WERI-Rb-1 (cell line): ENCODE data around the gene CD36.

Source experiments
- DNase-seq: peaks from one replicate; pipeline ENCODE4 v3.0.0-alpha.2; 2020
- H3K27ac ChIP-seq: fragments of 250-450 bp; sonication (Bioruptor Pico); 2 replicates; pipeline ENCODE4 v1.5.1; 2020; ENCODE audit warnings: mild to moderate bottlenecking, moderate library complexity
- H3K27me3 ChIP-seq: fragments of 250-450 bp; sonication (Bioruptor Pico); 2 replicates; pipeline ENCODE4 v1.5.1; 2021; ENCODE audit warnings: mild to moderate bottlenecking, low read depth, moderate library complexity; ENCODE audit not compliant: insufficient read depth, severe bottlenecking
- H3K36me3 ChIP-seq: fragments of 250-450 bp; sonication (Bioruptor Pico); 2 replicates; pipeline ENCODE4 v1.5.1; 2020; ENCODE audit warnings: mild to moderate bottlenecking, moderate library complexity
- H3K4me3 ChIP-seq: 2 replicates; pipeline ENCODE4 v1.5.1; 2011; ENCODE audit warnings: low read depth, mild to moderate bottlenecking, control low read depth, low read length
- H3K9me3 ChIP-seq: fragments of 250-450 bp; sonication (Bioruptor Pico); 2 replicates; pipeline ENCODE4 v1.5.1; 2021; ENCODE audit warnings: mild to moderate bottlenecking, moderate library complexity; ENCODE audit not compliant: severe bottlenecking
- TF ChIP-seq, protein P1 (sequence below): IDR thresholded peaks from 2 replicates; pipeline ENCODE4 v1.5.1; 2011; ENCODE audit warnings: low read depth, mild to moderate bottlenecking, control low read depth, inconsistent platforms, low read length

Gene CD36

DNA sequence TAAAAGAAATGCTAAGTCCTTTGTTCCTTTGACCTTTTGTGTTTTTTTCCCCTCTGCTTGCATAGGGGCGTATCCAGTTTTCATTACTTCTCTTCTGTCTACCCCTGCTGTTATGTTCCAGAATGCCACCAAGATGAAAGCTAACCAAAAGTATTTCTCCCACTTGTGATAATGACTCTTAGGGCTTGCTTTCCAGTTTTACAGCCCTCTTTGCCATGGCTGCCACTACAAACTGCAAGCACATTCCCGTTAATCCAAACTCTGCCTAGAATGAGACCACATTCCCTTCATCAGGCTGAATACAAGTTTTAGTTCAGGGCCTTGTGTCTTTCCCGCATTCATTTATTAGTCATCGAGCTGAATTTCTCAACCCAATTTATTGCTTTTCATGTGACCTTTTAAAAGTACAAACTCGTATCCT lies 23.6 kb upstream of the CD36 start:
- Histone ChIP-seq H3K9me3 (no peaks in the 10 kb centered on the region), H3K4me3 (no peak overlapping the region), H3K27me3 (no peaks in the 10 kb centered on the region), H3K36me3 (no peaks in the 10 kb centered on the region), H3K27ac (no peak overlapping the region)
- TF ChIP-seq, protein P1, sequence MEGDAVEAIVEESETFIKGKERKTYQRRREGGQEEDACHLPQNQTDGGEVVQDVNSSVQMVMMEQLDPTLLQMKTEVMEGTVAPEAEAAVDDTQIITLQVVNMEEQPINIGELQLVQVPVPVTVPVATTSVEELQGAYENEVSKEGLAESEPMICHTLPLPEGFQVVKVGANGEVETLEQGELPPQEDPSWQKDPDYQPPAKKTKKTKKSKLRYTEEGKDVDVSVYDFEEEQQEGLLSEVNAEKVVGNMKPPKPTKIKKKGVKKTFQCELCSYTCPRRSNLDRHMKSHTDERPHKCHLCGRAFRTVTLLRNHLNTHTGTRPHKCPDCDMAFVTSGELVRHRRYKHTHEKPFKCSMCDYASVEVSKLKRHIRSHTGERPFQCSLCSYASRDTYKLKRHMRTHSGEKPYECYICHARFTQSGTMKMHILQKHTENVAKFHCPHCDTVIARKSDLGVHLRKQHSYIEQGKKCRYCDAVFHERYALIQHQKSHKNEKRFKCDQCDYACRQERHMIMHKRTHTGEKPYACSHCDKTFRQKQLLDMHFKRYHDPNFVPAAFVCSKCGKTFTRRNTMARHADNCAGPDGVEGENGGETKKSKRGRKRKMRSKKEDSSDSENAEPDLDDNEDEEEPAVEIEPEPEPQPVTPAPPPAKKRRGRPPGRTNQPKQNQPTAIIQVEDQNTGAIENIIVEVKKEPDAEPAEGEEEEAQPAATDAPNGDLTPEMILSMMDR, result no peak
- DNase-seq, result no peak

DNA sequence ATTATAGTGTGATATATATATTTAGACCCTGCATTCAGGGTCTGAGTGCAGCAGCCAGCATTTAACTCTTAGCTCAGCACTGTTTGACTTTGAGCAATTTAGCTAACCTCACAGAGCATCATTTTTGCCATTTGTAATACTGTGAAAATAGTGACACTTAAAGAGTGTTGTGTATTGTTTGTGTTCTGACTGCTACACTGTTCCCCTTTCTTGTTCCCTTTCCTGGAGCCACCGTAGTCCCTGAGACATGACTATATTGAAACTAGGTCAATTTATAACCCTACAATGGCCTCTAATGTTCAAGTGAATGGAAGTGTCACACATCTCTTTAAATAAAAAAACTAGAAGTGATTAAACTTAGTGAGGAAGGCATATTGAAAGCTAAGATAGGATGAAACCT lies 20.3 kb upstream of the CD36 start:
- no peak for DNase-seq
- TF ChIP-seq, protein P1, result no peak
- no peaks in the 10 kb centered on the region for H3K9me3 ChIP-seq

DNA sequence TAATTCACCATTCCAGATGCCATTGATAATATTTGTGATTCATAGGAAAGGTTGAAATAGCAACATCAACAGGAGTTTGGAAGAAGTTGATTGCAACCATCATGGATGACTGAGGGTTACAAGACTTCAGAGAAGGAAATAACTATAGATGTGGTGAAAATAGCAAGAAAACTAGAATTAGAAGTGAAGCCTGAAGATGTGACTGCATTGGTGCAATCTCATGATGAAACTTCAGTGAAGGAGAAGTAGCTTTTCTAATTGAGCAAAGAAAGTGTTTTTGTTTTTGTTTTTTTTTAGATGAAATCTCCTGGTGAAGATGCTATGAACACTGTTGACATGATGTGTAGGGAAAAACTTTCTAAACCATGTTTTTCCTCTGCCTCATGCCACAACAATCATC lies 18.7 kb upstream of the CD36 start:
- TF ChIP-seq, protein P1, result no peak

More for the DNA sequence above, 20.3 kb upstream of the CD36 start:
- H3K4me3 ChIP-seq, result no peak overlapping the region
- H3K36me3 ChIP-seq, result no peaks in the 10 kb centered on the region
- H3K27me3 ChIP-seq, result no peaks in the 10 kb centered on the region
- H3K27ac ChIP-seq, result no peak overlapping the region

DNA sequence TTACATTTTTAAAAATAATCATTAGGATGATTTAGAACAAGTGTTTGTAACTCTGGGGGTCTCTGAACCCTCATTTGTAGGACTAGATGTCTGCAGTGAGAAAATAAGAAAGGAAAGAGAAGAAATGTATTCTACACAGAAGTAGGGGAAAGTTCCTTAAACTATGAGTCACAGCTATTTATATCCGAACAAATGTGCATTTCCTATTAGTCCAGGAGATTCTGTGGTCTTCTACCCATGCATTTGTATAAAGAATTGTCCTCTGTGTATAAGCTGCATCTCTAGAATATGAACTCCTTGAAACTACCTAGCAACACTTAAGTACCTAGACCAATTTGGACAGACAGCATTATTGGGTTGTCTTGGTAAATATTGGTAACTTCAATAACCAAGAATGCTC lies 15.9 kb upstream of the CD36 start:
- H3K27me3 ChIP-seq, result no peaks in the 10 kb centered on the region
- H3K4me3 ChIP-seq, result no peak overlapping the region
- no peaks in the 10 kb centered on the region for H3K36me3 ChIP-seq
- H3K9me3 ChIP-seq, result no peaks in the 10 kb centered on the region
- no peak overlapping the region for H3K27ac ChIP-seq
- TF ChIP-seq, protein P1, result no peak
- DNase-seq, result no peak

More for the DNA sequence above, 18.7 kb upstream of the CD36 start:
- no peak overlapping the region for H3K27ac ChIP-seq
- no peak overlapping the region for H3K4me3 ChIP-seq
- no peaks in the 10 kb centered on the region for H3K27me3 ChIP-seq
- no peaks in the 10 kb centered on the region for H3K36me3 ChIP-seq
- no peak for DNase-seq
- H3K9me3 ChIP-seq, result no peaks in the 10 kb centered on the region

DNA sequence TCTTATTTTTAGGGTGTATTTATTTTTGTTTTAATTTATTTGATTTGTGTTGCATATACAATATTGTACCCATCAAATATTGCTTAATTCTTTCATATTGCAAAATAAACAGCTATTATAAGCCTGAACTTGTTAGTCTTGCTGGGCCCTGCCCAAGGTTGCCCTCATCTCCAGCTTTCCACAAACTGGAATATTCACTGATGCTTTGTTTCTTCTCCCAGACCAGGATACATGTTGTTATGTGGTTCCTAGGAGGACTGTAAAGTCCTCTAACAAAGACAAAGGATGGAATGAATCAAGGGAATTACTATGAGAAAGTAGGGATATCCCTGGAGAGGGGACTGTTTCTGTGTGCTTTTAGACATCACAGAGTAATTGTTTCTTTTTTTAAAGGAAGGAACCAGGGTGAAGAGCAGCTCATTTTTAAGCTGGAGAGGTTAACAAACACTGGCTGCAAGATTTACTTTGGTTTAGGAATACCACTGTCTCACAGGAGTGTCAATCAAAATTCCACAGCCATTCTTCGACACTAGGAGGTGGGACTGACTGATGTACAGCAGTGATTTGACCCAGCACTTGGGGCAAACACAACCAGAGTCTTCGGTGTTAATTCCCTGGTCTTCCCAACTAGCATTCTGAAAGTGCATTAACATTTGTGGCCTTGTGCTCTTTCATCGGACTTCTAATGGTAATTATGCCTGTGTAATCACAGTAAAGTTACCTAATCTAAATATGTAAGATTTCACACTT lies 14.8 kb upstream of the CD36 start:
- DNase-seq, result no peak
- Histone ChIP-seq H3K9me3 (no peaks in the 10 kb centered on the region), H3K27me3 (no peaks in the 10 kb centered on the region), H3K4me3 (no peak overlapping the region), H3K36me3 (no peaks in the 10 kb centered on the region), H3K27ac (no peak overlapping the region)
- TF ChIP-seq, protein P1, result no peak

DNA sequence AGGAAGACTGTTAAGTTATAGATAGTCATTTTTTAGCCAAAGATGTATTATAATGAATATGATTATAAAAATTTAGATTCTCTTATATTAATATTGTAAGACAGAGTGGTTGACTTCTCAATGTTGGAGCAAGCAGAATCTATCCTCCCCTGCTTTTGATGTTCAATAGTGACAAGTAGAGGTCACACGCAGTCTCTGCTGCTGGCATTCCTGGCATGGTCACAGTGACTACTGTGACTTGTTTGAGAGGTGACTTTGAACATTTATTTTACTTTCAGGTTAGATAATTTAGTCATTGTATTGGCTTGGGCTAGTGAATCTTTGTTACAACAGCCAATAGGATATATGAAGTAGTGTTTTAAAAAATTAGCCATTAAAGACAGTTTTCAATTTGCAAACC lies 13.7 kb upstream of the CD36 start:
- H3K4me3 ChIP-seq, result no peak overlapping the region

More for the DNA sequence above, 13.7 kb upstream of the CD36 start:
- TF ChIP-seq, protein P1, result no peak
- Histone ChIP-seq H3K27me3 (no peaks in the 10 kb centered on the region), H3K9me3 (no peaks in the 10 kb centered on the region), H3K27ac (no peak overlapping the region), H3K36me3 (no peaks in the 10 kb centered on the region)
- no peak for DNase-seq
